Spleen (tissue), 11 donors: Measurements from ENCODE around the gene CACNA2D3. TPM values are rescaled to one million over a fixed set of nuclear protein-coding genes. Genes with fewer than 3 reads are reported as not detected.

Experiments
- DNase-seq: peaks from one replicate; pipeline ENCODE4 v3.0.0-alpha.2; 2020
- H3K27ac ChIP-seq, 8 donors: fragments of 200-600 bp; sonication (generic) in 7 of 8; 1 replicate in 4 of 8; 2 replicates in 4 of 8; pipeline versions ENCODE4 v1.5.0 to v1.8.0; 2016 to 2021; ENCODE audit warnings: inconsistent platforms in 4 of 8, mild to moderate bottlenecking in 4 of 8, moderate library complexity in 1 of 8
- H3K27me3 ChIP-seq, 7 donors: fragments of 200-600 bp; sonication (generic) in 6 of 7; replicated peaks in 1 of 7; 1 replicate in 4 of 7; 2 replicates in 3 of 7; pipeline versions ENCODE4 v1.5.0 to v1.8.0; 2016 to 2021; ENCODE audit warnings: inconsistent platforms in 3 of 7, mild to moderate bottlenecking in 1 of 7
- H3K36me3 ChIP-seq, 6 donors: fragments of 200-600 bp; sonication (generic) in 5 of 6; 1 replicate in 4 of 6; 2 replicates in 2 of 6; pipeline versions ENCODE4 v1.5.0 to v1.8.0; 2016 to 2021; ENCODE audit warnings: inconsistent platforms in 2 of 6
- H3K4me1 ChIP-seq, 6 donors: fragments of 200-600 bp; sonication (generic) in 5 of 6; 1 replicate in 3 of 6; 2 replicates in 3 of 6; pipeline versions ENCODE4 v1.5.0 to v1.8.0; 2016 to 2021; ENCODE audit warnings: inconsistent platforms in 3 of 6
- H3K4me3 ChIP-seq, 8 donors: fragments of 200-600 bp; sonication (generic) in 7 of 8; 1 replicate in 4 of 8; 2 replicates in 4 of 8; pipeline versions ENCODE4 v1.5.0 to v1.8.0; 2016 to 2021; ENCODE audit warnings: inconsistent platforms in 4 of 8, mild to moderate bottlenecking in 4 of 8, moderate library complexity in 2 of 8
- H3K9me3 ChIP-seq, 8 donors: fragments of 200-600 bp; sonication (generic) in 7 of 8; 1 replicate in 4 of 8; 2 replicates in 4 of 8; pipeline versions ENCODE4 v1.5.0 to v1.8.0; 2016 to 2021; ENCODE audit warnings: inconsistent platforms in 4 of 8
- POLR2A ChIP-seq, 3 donors: fragments of 450-650 bp; IDR thresholded peaks; one replicate each; pipeline ENCODE4 v1.5.1; 2017; ENCODE audit warnings: antibody characterized with exemption in 3 of 3, mild to moderate bottlenecking in 1 of 3
- POLR2AphosphoS5 ChIP-seq, 3 donors: sonication (generic); formaldehyde crosslinking; IDR thresholded peaks; one replicate each; pipeline ENCODE4 v1.5.1; 2017; ENCODE audit warnings: antibody characterized with exemption in 3 of 3
- WGBS, 5 donors: extraction: QIAGEN DNeasy Blood & Tissue Kit in 3 of 5; methylation state at CpG; one replicate each; pipeline versions ENCODE4 v1.1.5 to v1.1.7; 2013 to 2018; 5-methylcytosine and 5-hydroxymethylcytosine counted together
- intact Hi-C: fragments of 100-400 bp; cut with DNase I; formaldehyde crosslinking; loops from one replicate; pipeline ENCODE4 v1.15.0; 2023; ENCODE audit warnings: low total_unique reads
- polyA plus RNA-seq, 3 donors: library from polyadenylated mRNA; stranded (reverse); fragments of 200-250 nt; gene quantifications; one replicate each; pipeline ENCODE4 v1.2.1, GENCODE V29; 2013
- total RNA-seq, 7 donors: library from RNA; depleted of rRNA in 3 of 7; stranded (reverse); fragments of >200 nt in 3 of 7; fragmentation: NEBNext Ultra II Directional in 4 of 7; extraction: Animal tissue kit (Norgen Biotek cat#: 25700) in 4 of 7; gene quantifications; one replicate each; pipeline versions ENCODE4 v1.1.0 to v1.2.1, GENCODE V29; 2016 to 2021
- TF ChIP-seq, protein P1 (sequence below), 11 experiments: fragments of 200-600 bp in 7 of 11; fragments of 450-650 bp in 4 of 11; sonication (generic) in 4 of 11; IDR thresholded peaks in 8 of 11; conservative IDR thresholded peaks in 3 of 11; 1 replicate in 7 of 11; 2 replicates in 4 of 11; pipeline versions ENCODE4 v1.4.0 to v1.8.0; 2016 to 2021; ENCODE audit warnings: antibody characterized with exemption in 11 of 11, inconsistent platforms in 4 of 11, mild to moderate bottlenecking in 1 of 11
- donor health status: healthy with polysubstance abuse.
- donor health status: DM: no; HTN: no; CAD: no; lungs with moderate emphysema.
- donor health status: DM: no; HTN: no; CAD: no.
- donor health status: Bipolar disorder and iron deficiency.
- donor health status: healthy.
- donor health status: DM: no; HTN: no; CAD: no.
- donor health status: DM: yes; HTN: yes; CAD: no.

Gene CACNA2D3
- total and polyA plus RNA-seq, 10 donors, result 0.83 to 4.9 (median 2.9) TPM

DNA sequence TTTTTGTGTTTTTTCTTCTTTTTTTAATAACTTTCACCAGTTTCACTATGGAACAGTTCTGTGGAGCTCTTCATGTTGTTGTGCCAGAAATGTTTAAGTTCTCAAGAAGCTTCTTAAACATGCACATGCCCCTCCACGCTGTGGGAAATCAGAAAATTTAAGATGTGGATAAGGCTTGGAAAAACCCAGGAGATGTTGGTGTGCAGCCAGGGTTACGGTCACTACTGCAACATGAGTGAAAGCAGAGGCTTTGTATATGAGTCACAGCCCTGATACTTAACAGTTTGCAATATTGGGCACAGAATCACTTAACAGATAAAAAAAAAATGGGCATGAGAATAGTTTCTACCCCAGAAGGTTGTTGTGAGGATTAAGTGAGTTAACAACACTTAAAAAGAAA lies 405.6 kb downstream of the CACNA2D3 start:
- Histone ChIP-seq H3K4me3 (no peak overlapping the region), H3K27ac (no peak overlapping the region), H3K4me1 (no peaks in the 10 kb centered on the region), H3K9me3 (peaks cover 9 to 47% (median 39%) of the 10 kb centered on the region in 8 donors), H3K27me3 (no peaks in the 10 kb centered on the region), H3K36me3 (no peaks in the 10 kb centered on the region)
- TF ChIP-seq POLR2AphosphoS5 (IDR thresholded peaks at IDR 0.05) (no peak), POLR2A (IDR thresholded peaks at IDR 0.05) (no peak)
- TF ChIP-seq, protein P1, sequence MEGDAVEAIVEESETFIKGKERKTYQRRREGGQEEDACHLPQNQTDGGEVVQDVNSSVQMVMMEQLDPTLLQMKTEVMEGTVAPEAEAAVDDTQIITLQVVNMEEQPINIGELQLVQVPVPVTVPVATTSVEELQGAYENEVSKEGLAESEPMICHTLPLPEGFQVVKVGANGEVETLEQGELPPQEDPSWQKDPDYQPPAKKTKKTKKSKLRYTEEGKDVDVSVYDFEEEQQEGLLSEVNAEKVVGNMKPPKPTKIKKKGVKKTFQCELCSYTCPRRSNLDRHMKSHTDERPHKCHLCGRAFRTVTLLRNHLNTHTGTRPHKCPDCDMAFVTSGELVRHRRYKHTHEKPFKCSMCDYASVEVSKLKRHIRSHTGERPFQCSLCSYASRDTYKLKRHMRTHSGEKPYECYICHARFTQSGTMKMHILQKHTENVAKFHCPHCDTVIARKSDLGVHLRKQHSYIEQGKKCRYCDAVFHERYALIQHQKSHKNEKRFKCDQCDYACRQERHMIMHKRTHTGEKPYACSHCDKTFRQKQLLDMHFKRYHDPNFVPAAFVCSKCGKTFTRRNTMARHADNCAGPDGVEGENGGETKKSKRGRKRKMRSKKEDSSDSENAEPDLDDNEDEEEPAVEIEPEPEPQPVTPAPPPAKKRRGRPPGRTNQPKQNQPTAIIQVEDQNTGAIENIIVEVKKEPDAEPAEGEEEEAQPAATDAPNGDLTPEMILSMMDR (IDR thresholded peaks at IDR 0.05 in 8 of 11, conservative IDR thresholded peaks at IDR 0.05 in 3 of 11), result no peak
- DNase-seq, result no peak
- 42 to 83% (median 73%) methylated on average over 2 of the region's 2 CpGs for WGBS, 5 donors
- intact Hi-C loops, result no loop called here

DNA sequence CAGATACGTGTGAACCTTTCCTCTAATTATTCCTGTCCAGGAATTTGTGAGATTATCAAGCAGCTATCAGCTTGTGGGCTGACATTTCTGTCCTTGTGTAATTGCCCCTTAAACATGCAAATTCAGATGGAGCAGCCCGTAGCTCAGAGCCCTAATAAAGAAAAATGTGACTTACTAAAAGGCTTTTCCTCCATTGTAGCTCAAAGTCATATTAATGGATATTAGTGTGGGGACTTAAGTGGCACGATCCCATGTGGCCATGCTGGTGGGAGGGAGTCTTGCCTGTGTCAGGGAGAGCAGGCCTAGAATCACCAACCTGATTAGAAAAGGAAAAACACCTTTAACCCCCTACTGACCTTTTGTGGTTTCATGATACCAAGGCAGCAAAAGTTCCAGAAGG lies 406.3 kb downstream of the CACNA2D3 start:
- WGBS, 5 donors, result 62 to 78% (median 74%) methylated on average over 3 of the region's 3 CpGs
- Histone ChIP-seq H3K4me3 (no peak overlapping the region), H3K36me3 (no peaks in the 10 kb centered on the region), H3K27me3 (no peaks in the 10 kb centered on the region), H3K27ac (no peak overlapping the region), H3K9me3 (peaks cover 9 to 42% (median 35%) of the 10 kb centered on the region in 8 donors), H3K4me1 (no peaks in the 10 kb centered on the region)
- TF ChIP-seq, protein P1 (IDR thresholded peaks at IDR 0.05 in 8 of 11, conservative IDR thresholded peaks at IDR 0.05 in 3 of 11), result no peak
- no peak for TF ChIP-seq POLR2AphosphoS5 (IDR thresholded peaks at IDR 0.05)
- TF ChIP-seq POLR2A (IDR thresholded peaks at IDR 0.05), result no peak
- no peak for DNase-seq
- intact Hi-C loops, result no loop called here

- intact Hi-C loops, result no loop called here
- Histone ChIP-seq H3K9me3 (peaks cover 6 to 28% (median 24%) of the 10 kb centered on the region in 8 donors), H3K36me3 (no peaks in the 10 kb centered on the region), H3K4me3 (no peak overlapping the region), H3K27ac (no peak overlapping the region), H3K4me1 (no peaks in the 10 kb centered on the region), H3K27me3 (no peaks in the 10 kb centered on the region)
- WGBS, 5 donors, result 89 to 92% (median 90%) methylated on average over 5 of the region's 5 CpGs
- no peak for DNase-seq
- no peak for TF ChIP-seq POLR2AphosphoS5 (IDR thresholded peaks at IDR 0.05)
- no peak for TF ChIP-seq POLR2A (IDR thresholded peaks at IDR 0.05)
- TF ChIP-seq, protein P1 (IDR thresholded peaks at IDR 0.05 in 8 of 11, conservative IDR thresholded peaks at IDR 0.05 in 3 of 11), result no peak
These were observed 407.7 kb downstream of the CACNA2D3 start for GRCh38 chr3:54530091-54530490.

GRCh38 chr3:54530944-54531343 lies 408.6 kb downstream of the CACNA2D3 start:
- H3K9me3 ChIP-seq, result peaks cover 3 to 19% (median 16%) of the 10 kb centered on the region in 8 donors
- no peak overlapping the region for H3K27ac ChIP-seq
- H3K4me1 ChIP-seq, result no peaks in the 10 kb centered on the region
- 26 to 46% (median 29%) methylated on average over 5 of the region's 5 CpGs for WGBS, 5 donors
- DNase-seq, result no peak
- H3K36me3 ChIP-seq, result no peaks in the 10 kb centered on the region
- TF ChIP-seq POLR2AphosphoS5 (IDR thresholded peaks at IDR 0.05) (no peak), POLR2A (IDR thresholded peaks at IDR 0.05) (no peak)
- TF ChIP-seq, protein P1 (IDR thresholded peaks at IDR 0.05 in 8 of 11, conservative IDR thresholded peaks at IDR 0.05 in 3 of 11), result no peak
- no peaks in the 10 kb centered on the region for H3K27me3 ChIP-seq
- intact Hi-C loops, result no loop called here
- H3K4me3 ChIP-seq, result no peak overlapping the region
